ENCODE measurements around the gene CHRNB4.

DNA sequence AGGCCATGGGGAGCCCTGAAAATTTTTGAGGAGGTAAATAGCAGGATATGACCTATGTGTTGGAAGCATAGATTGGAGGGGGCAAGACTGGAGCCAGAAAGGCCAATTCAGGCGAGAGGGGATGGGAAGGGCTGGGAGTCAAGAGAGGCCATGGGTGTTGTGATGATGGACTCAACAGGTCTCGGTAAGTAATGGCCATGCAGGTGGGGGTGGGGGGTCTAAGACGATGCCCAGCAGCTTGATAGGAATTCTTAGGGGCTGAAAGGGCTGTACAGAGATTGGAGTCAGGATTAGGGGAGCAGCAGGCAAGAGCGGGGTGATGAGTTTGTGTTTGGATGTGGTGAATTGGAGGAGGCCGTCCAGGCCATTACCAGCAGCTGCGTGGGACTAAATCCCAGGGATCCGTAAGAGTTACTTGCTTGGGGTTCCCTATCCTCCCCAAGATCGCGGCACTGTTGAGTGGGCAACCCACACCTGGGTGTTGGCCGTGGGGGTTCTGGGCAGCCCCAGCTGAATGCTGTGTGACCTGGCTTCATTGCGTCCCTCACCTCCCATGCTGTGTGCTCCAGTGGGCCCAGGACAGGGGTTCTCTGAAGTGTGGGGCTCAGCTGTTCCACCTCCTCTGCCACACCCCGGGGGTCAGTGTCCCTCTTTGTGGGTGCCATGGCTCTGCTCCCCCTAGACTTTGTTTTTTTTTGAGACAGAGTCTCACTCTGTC lies 41.8 kb upstream of the CHRNB4 start:
- TF ChIP-seq, protein P1, sequence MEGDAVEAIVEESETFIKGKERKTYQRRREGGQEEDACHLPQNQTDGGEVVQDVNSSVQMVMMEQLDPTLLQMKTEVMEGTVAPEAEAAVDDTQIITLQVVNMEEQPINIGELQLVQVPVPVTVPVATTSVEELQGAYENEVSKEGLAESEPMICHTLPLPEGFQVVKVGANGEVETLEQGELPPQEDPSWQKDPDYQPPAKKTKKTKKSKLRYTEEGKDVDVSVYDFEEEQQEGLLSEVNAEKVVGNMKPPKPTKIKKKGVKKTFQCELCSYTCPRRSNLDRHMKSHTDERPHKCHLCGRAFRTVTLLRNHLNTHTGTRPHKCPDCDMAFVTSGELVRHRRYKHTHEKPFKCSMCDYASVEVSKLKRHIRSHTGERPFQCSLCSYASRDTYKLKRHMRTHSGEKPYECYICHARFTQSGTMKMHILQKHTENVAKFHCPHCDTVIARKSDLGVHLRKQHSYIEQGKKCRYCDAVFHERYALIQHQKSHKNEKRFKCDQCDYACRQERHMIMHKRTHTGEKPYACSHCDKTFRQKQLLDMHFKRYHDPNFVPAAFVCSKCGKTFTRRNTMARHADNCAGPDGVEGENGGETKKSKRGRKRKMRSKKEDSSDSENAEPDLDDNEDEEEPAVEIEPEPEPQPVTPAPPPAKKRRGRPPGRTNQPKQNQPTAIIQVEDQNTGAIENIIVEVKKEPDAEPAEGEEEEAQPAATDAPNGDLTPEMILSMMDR (conservative IDR thresholded peaks at IDR 0.05 in 1 of 2, IDR thresholded peaks at IDR 0.05 in 1 of 2; ENCODE audit: low read depth in 1 of 2, low read length in 2 of 2), result no peak
- TF ChIP-seq EZH2 (IDR thresholded peaks at IDR 0.05; ENCODE audit: low read length, missing control alignments), result no peak

All from fibroblast of lung (primary cell).